Fibroblast of lung (primary cell): Measurements from ENCODE around the gene AATK. TPM values are rescaled to one million over a fixed set of nuclear protein-coding genes. Genes with fewer than 3 reads are reported as not detected.

Experiments used
- DNase-seq, 2 donors: peaks; one replicate each; pipeline versions ENCODE4 v3.0.0 to v3.0.0-alpha.2; 2010; ENCODE audit warnings: low read depth in 2 of 2
- H2AFZ ChIP-seq: 2 replicates; pipeline ENCODE4 v1.5.1; 2012; ENCODE audit warnings: low read length, control low read depth, inconsistent platforms
- H3K27ac ChIP-seq: 2 replicates; pipeline ENCODE4 v1.5.1; 2011; ENCODE audit warnings: low read length, control low read depth; ENCODE audit not compliant: insufficient read depth
- H3K27me3 ChIP-seq: 2 replicates; pipeline ENCODE4 v1.5.1; 2011; ENCODE audit warnings: mild to moderate bottlenecking, low read length; ENCODE audit not compliant: control insufficient read depth, insufficient read depth
- H3K36me3 ChIP-seq: 2 replicates; pipeline ENCODE4 v1.5.1; 2011; ENCODE audit warnings: low read length; ENCODE audit not compliant: control insufficient read depth, insufficient read depth
- H3K4me1 ChIP-seq: 2 replicates; pipeline ENCODE4 v1.5.1; 2011; ENCODE audit warnings: low read length; ENCODE audit not compliant: control insufficient read depth, insufficient read depth; ENCODE audit errors: extremely low read depth
- H3K4me2 ChIP-seq: 2 replicates; pipeline ENCODE4 v1.5.1; 2011; ENCODE audit warnings: low read length, control low read depth; ENCODE audit not compliant: insufficient read depth; ENCODE audit errors: extremely low read depth
- H3K4me3 ChIP-seq, 4 experiments: fragments of 200-600 bp in 1 of 4; sonication (generic) in 1 of 4; replicated peaks in 1 of 4; 2 replicates each; pipeline ENCODE4 v1.5.1; 2011 to 2016; ENCODE audit warnings: low read length in 4 of 4, low read depth in 3 of 4, mild to moderate bottlenecking in 3 of 4, control low read depth in 2 of 4, inconsistent platforms in 1 of 4, mixed read lengths in 1 of 4; ENCODE audit not compliant: insufficient read depth in 1 of 4; ENCODE audit errors: control extremely low read depth in 1 of 4
- H3K79me2 ChIP-seq: 2 replicates; pipeline ENCODE4 v1.5.1; 2012; ENCODE audit warnings: mild to moderate bottlenecking, low read length, inconsistent platforms; ENCODE audit not compliant: control insufficient read depth, insufficient read depth
- H3K9ac ChIP-seq: 2 replicates; pipeline ENCODE4 v1.5.1; 2011; ENCODE audit warnings: mild to moderate bottlenecking, low read length, control low read depth; ENCODE audit not compliant: insufficient read depth
- H3K9me3 ChIP-seq: 2 replicates; pipeline ENCODE4 v1.5.1; 2012; ENCODE audit warnings: low read depth, low read length; ENCODE audit not compliant: control insufficient read depth, insufficient read depth
- H4K20me1 ChIP-seq: 2 replicates; pipeline ENCODE4 v1.5.1; 2011; ENCODE audit warnings: low read length; ENCODE audit not compliant: control insufficient read depth, insufficient read depth; ENCODE audit errors: extremely low read depth
- EZH2 ChIP-seq: IDR thresholded peaks from 2 replicates; pipeline ENCODE4 v1.5.1; 2012; ENCODE audit warnings: low read length, control low read depth, mild to moderate bottlenecking; ENCODE audit errors: missing control alignments
- polyA plus RNA-seq, 2 donors: library from polyadenylated mRNA; depleted of rRNA in 1 of 2; stranded (reverse) in 1 of 2; unstranded in 1 of 2; fragments of >200 nt; gene quantifications; 2 replicates each; pipeline ENCODE4 v1.2.1, GENCODE V29; 2011 to 2012; ENCODE audit warnings: missing spikeins in 1 of 2
- total RNA-seq: library from RNA; depleted of rRNA; stranded (reverse); fragments of >200 nt; gene quantifications from 2 replicates; pipeline ENCODE4 v1.2.1, GENCODE V29; 2014
- TF ChIP-seq, protein P1 (sequence below), 2 donors: IDR thresholded peaks in 1 of 2; conservative IDR thresholded peaks in 1 of 2; 1 replicate in 1 of 2; 2 replicates in 1 of 2; pipeline ENCODE4 v1.5.1; 2011 to 2012; ENCODE audit warnings: low read length in 2 of 2, control low read depth in 1 of 2, inconsistent platforms in 1 of 2, low read depth in 1 of 2, mild to moderate bottlenecking in 1 of 2

The AATK gene
- total and polyA plus RNA-seq, 2 donors (not counting 1 experiment from before 2014, with no cell fraction given): 0.16 to 0.50 TPM

DNA sequence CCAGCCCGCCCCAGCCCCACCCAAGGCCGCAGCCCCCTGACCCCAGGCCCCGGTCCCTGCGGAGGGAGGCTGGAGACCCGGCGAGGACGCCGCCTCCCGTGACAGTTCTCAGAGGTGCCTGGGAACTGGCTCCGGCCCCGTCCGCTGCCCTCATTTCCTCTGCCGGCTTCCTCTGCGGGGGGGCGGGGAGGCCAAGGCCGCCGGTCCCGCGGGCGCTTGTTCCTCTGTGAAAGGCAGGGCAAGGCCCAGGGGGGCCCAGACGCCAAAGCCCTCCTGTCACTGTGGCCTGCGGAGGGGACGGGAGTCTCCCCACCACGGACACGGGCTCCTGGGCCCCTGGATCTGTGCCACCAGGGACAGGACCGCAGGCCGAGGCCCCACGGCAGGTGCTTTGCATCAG lies 5.7 kb downstream of the AATK start:
- H3K4me1 ChIP-seq: no peaks in the 10 kb centered on the region
- peaks cover 7% of the 10 kb centered on the region for H3K27me3 ChIP-seq
- H3K9me3 ChIP-seq: no peaks in the 10 kb centered on the region
- TF ChIP-seq EZH2: no peak
- TF ChIP-seq, protein P1, sequence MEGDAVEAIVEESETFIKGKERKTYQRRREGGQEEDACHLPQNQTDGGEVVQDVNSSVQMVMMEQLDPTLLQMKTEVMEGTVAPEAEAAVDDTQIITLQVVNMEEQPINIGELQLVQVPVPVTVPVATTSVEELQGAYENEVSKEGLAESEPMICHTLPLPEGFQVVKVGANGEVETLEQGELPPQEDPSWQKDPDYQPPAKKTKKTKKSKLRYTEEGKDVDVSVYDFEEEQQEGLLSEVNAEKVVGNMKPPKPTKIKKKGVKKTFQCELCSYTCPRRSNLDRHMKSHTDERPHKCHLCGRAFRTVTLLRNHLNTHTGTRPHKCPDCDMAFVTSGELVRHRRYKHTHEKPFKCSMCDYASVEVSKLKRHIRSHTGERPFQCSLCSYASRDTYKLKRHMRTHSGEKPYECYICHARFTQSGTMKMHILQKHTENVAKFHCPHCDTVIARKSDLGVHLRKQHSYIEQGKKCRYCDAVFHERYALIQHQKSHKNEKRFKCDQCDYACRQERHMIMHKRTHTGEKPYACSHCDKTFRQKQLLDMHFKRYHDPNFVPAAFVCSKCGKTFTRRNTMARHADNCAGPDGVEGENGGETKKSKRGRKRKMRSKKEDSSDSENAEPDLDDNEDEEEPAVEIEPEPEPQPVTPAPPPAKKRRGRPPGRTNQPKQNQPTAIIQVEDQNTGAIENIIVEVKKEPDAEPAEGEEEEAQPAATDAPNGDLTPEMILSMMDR (conservative IDR thresholded peaks at IDR 0.05 in 1 of 2, IDR thresholded peaks at IDR 0.05 in 1 of 2; ENCODE audit: low read depth in 1 of 2, low read length in 2 of 2): no peak
- DNase-seq: no peak
- no peak overlapping the region for H3K27ac ChIP-seq
- H2AFZ ChIP-seq: no peak overlapping the region
- no peaks in the 10 kb centered on the region for H4K20me1 ChIP-seq
- no peak overlapping the region for H3K4me3 ChIP-seq
- H3K4me2 ChIP-seq: no peak overlapping the region
- no peaks in the 10 kb centered on the region for H3K79me2 ChIP-seq
- no peaks in the 10 kb centered on the region for H3K36me3 ChIP-seq
- H3K9ac ChIP-seq: no peak overlapping the region

DNA sequence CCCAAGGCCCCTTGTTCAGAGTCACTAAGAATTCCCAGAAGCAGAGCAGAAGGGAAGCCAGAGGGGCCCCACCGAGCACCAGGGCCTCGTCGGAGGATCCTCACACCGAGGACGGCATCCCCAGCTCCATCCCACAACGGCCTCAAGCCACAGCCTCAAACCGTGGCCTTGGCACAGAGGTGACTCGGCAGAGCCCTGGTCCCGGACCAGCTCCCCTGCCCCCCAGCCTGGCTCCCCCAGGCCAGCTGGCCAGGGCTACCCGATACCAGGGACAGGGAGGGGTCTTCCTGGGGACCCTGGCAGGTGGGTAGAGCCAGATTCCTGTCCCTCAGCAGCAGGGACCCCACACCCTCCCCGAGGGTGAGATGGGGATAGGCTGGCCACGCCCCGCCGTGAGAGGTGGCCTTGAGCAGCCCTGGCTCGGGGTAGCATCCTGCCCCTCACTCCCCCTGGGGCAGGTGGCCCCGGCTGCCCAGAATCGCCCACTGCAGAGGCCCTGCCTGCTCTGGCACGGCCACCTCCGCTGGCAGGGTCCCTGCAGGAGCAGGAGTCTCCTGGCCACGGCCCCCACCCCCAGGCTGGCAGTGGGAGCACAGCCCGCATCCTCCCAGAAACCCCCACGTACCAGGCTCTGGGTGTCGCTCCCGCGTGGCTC lies 6.3 kb downstream of the AATK start:
- H2AFZ ChIP-seq: no peak overlapping the region
- no peaks in the 10 kb centered on the region for H3K9me3 ChIP-seq
- H3K79me2 ChIP-seq: no peaks in the 10 kb centered on the region
- no peaks in the 10 kb centered on the region for H3K4me1 ChIP-seq
- DNase-seq: no peak
- peaks cover 1% of the 10 kb centered on the region for H3K27me3 ChIP-seq
- no peak overlapping the region for H3K27ac ChIP-seq
- TF ChIP-seq, protein P1 (conservative IDR thresholded peaks at IDR 0.05 in 1 of 2, IDR thresholded peaks at IDR 0.05 in 1 of 2; ENCODE audit: low read depth in 1 of 2, low read length in 2 of 2): no peak
- TF ChIP-seq EZH2: no peak
- H4K20me1 ChIP-seq: no peaks in the 10 kb centered on the region
- no peaks in the 10 kb centered on the region for H3K36me3 ChIP-seq
- H3K4me3 ChIP-seq: no peak overlapping the region
- no peak overlapping the region for H3K9ac ChIP-seq
- no peak overlapping the region for H3K4me2 ChIP-seq

DNA sequence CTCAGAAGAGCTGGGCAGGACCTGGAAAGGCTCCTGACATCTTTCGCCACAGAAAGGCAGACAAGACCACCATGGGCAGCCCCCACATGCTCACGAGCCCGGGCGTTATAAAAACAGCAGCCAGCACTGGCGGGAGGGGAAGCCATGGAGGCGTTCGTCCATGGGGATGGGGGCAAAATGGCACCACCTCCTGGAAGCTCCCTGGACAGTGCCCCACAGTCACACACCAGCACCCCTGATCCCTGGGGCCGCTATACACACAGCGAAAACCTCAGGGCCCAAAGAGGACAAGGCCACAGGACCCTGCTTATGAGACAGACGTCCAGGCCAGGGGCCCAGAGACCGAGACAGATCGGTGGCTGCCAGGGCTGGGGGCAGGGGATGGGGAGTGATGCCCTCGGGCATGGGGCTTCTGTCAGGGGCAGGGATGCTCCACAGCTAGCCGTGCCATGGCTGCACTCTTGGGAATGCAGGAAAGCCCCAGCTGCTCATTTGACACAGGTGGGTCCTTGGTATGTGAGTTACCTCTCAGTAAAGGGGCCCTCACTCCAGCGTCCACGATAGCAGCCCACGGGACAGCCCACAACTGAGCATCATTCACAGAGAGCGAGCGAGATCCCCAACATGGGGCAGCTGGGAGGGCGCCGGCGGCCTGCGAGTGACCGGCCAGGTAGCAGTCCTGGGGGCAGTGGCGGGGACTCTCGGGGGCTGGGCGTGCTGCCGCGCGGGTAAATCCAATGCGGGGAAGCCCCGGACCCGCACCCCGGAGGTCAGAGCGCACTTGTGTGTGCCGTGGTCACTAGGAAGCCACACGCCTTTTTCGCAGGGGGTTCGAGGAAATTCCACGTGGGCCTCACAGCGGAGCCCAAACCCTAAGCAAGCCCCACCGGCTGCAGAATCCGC lies 7.1 kb downstream of the AATK start:
- Histone ChIP-seq H3K27ac (no peak overlapping the region), H3K9ac (no peak overlapping the region), H3K4me3 (no peak overlapping the region), H2AFZ (no peak overlapping the region), H3K79me2 (no peaks in the 10 kb centered on the region), H3K4me1 (no peaks in the 10 kb centered on the region), H3K4me2 (no peak overlapping the region), H3K27me3 (no peaks in the 10 kb centered on the region), H4K20me1 (no peaks in the 10 kb centered on the region), H3K36me3 (no peaks in the 10 kb centered on the region), H3K9me3 (no peaks in the 10 kb centered on the region)
- DNase-seq: no peak
- TF ChIP-seq, protein P1 (conservative IDR thresholded peaks at IDR 0.05 in 1 of 2, IDR thresholded peaks at IDR 0.05 in 1 of 2; ENCODE audit: low read depth in 1 of 2, low read length in 2 of 2): no peak
- no peak for TF ChIP-seq EZH2
